Measurements from ENCODE around the gene AKT2.

- no peak for TF ChIP-seq CTCF (conservative IDR thresholded peaks at IDR 0.05)
- TF ChIP-seq EZH2 (IDR thresholded peaks at IDR 0.05; ENCODE audit: low read depth): no peak
These were observed 56.3 kb downstream of the AKT2 start for GRCh38 chr19:40228863-40229262.

Measured in PC-9 (cell line).